Measurements from ENCODE around the gene ADGRA3. TPM values are rescaled to one million over a fixed set of nuclear protein-coding genes. Genes with fewer than 3 reads are reported as not detected.

The ADGRA3 gene
- total RNA-seq, 6 experiments from 2014 or later = 15.1 to 19.0 (median 17.7) TPM

DNA sequence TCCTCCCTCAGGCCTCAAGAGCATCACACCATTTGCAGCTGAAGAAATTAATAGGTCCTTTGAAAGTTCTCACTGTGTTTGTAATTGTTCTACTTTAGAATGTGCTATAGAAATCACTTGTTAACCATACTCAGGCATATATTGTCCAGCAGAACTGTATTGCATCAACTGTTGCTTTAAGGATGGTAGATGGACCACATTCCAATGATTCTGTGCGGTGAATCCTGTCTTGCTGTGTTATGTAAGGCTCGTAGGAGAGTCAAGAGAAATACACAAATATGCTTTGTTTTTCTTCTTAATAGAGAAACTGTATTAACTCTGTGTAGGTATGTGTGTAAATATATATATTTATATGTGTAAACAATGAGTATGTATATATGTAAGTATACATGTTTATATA is 6.3 kb upstream of the ADGRA3 start:
- Mint-ChIP-seq H3K27ac (no peak overlapping the region), H3K27me3 (ENCODE audit: insufficient read depth) (no peaks in the 10 kb centered on the region; the same call in 1 of the 2 replicates), H3K36me3 (ENCODE audit: low read depth) (no peaks in the 10 kb centered on the region), H3K4me3 (no peak overlapping the region), H3K9me3 (no peaks in the 10 kb centered on the region), H3K4me1 (ENCODE audit: low read depth) (no peaks in the 10 kb centered on the region)
- TF ChIP-seq, protein P1, sequence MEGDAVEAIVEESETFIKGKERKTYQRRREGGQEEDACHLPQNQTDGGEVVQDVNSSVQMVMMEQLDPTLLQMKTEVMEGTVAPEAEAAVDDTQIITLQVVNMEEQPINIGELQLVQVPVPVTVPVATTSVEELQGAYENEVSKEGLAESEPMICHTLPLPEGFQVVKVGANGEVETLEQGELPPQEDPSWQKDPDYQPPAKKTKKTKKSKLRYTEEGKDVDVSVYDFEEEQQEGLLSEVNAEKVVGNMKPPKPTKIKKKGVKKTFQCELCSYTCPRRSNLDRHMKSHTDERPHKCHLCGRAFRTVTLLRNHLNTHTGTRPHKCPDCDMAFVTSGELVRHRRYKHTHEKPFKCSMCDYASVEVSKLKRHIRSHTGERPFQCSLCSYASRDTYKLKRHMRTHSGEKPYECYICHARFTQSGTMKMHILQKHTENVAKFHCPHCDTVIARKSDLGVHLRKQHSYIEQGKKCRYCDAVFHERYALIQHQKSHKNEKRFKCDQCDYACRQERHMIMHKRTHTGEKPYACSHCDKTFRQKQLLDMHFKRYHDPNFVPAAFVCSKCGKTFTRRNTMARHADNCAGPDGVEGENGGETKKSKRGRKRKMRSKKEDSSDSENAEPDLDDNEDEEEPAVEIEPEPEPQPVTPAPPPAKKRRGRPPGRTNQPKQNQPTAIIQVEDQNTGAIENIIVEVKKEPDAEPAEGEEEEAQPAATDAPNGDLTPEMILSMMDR (IDR thresholded peaks at IDR 0.05) = no peak
- DNase-seq = no peak

- DNase-seq = no peak
- no peaks in the 10 kb centered on the region for H3K9me3 Mint-ChIP-seq
- TF ChIP-seq, protein P1 (IDR thresholded peaks at IDR 0.05) = no peak
Measured at GRCh38 chr4:22521240-22521639, 5.4 kb upstream of the ADGRA3 start.

DNA sequence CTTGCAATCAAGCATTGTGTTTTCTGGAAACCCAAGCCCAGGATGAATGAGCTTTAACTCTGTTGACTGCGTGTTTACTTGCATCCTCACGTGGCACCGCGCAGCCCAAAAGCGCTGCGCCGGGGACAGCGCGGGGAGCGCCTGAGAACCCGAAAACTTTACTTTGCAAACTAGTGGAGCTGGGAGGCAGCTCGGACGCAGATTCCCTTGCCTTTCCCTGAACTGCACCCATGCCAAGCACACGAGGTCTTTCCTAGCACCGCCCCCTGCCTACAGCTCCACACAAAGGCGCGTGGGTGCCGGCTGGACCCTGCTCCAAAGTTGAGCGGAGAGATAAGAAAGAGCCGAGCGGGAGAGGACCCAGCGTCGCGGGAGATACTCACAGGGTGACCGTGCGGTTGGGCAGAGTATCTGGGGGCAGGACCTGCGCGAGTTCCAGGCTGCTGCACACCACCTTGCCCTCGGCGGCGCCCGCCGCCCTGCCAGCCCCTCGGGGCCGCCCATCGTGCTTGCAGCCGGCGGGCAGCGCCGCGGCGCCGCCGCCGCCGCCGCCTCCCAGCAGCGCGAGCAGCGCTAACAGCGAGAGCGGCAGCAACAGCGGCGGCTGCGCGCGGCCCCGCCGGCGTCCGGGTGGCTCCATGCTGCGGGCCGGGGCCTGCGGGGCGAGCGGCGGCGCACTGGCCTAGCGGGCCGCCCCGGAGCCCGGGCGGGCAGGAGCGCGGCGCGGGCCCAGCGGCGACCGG is 550 bp downstream of the ADGRA3 start:
- Mint-ChIP-seq H3K4me3 (peak overlapping the region; percentile 95), H3K27me3 (ENCODE audit: insufficient read depth) (no peaks in the 10 kb centered on the region; the same call in 1 of the 2 replicates), H3K4me1 (ENCODE audit: low read depth) (peaks cover 46% of the 10 kb centered on the region), H3K9me3 (no peaks in the 10 kb centered on the region), H3K36me3 (ENCODE audit: low read depth) (peaks cover 3% of the 10 kb centered on the region; the same call in 1 of the 2 replicates), H3K27ac (peak overlapping the region; percentile 92)
- TF ChIP-seq, protein P1 (IDR thresholded peaks at IDR 0.05) = no peak; the same call in none of the 2 replicates
- peak; percentile 70 for DNase-seq

More at GRCh38 chr4:22521240-22521639, 5.4 kb upstream of the ADGRA3 start:
- Mint-ChIP-seq H3K36me3 (ENCODE audit: low read depth) (no peaks in the 10 kb centered on the region), H3K4me3 (no peak overlapping the region), H3K27ac (no peak overlapping the region), H3K4me1 (ENCODE audit: low read depth) (peaks cover 8% of the 10 kb centered on the region), H3K27me3 (ENCODE audit: insufficient read depth) (no peaks in the 10 kb centered on the region; the same call in 1 of the 2 replicates)

DNA sequence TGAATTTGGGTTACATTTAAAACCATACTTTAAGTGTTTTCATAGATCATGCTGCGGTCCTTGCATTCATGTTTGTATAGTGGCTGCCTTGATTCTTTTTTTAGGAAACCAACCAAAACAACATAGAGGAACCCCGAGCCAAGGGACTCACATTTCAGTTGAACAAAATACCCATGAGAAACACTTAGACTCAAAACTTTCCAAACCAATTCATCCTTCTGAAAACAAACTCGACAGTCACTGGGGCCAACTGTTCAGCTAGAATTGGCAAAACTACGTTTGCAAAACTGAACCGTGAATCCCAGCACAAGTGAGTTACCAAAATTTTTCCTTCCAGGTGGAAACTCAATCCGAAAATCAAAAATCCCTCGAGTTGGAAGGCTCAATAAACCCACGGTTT is 1.4 kb downstream of the ADGRA3 start:
- TF ChIP-seq, protein P1 (IDR thresholded peaks at IDR 0.05) = no peak
- DNase-seq = no peak

DNA sequence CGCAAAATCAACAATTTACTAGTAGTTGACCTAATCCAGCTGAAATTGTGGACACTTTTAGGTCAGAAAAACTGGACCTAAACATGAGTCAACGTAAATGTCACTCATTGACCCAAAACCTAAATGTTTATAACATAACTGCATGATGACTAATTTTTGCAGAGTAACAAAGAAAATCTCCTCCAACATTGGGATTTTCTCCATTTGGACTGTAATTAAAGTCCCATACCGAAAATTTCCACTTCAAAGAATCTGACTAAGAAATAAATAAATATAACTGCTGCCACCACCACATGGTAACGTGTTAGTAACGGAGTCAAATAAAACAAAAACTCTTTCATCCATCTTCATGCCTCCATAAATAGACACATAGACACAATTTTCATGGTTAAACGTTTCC is 1.9 kb downstream of the ADGRA3 start:
- no peaks in the 10 kb centered on the region for H3K9me3 Mint-ChIP-seq
- TF ChIP-seq, protein P1 (IDR thresholded peaks at IDR 0.05) = no peak
- peak; percentile 90 for DNase-seq
- H3K4me3 Mint-ChIP-seq = peak overlapping the region; percentile 95
- peaks cover 5% of the 10 kb centered on the region; the same call in 1 of the 2 replicates for H3K36me3 Mint-ChIP-seq (ENCODE audit: low read depth)
- H3K4me1 Mint-ChIP-seq (ENCODE audit: low read depth) = peaks cover 51% of the 10 kb centered on the region
- H3K27ac Mint-ChIP-seq = peak overlapping the region; percentile 92
- H3K27me3 Mint-ChIP-seq (ENCODE audit: insufficient read depth) = no peaks in the 10 kb centered on the region; the same call in 1 of the 2 replicates

More for the DNA sequence above, 1.4 kb downstream of the ADGRA3 start:
- H3K27me3 Mint-ChIP-seq (ENCODE audit: insufficient read depth) = no peaks in the 10 kb centered on the region; the same call in 1 of the 2 replicates
- H3K4me1 Mint-ChIP-seq (ENCODE audit: low read depth) = peaks cover 50% of the 10 kb centered on the region
- peak overlapping the region; percentile 95 for H3K4me3 Mint-ChIP-seq
- peaks cover 5% of the 10 kb centered on the region; the same call in 1 of the 2 replicates for H3K36me3 Mint-ChIP-seq (ENCODE audit: low read depth)
- H3K27ac Mint-ChIP-seq = peak overlapping the region; percentile 92
- H3K9me3 Mint-ChIP-seq = no peaks in the 10 kb centered on the region
